Left lung (tissue), 10 donors: ENCODE measurements around the gene DDX25. TPM values are rescaled to one million over a fixed set of nuclear protein-coding genes. Genes with fewer than 3 reads are reported as not detected.

ENCODE experiments used
- ATAC-seq: fragments of 200-7000 bp; cut with Tn5 transposase; one replicate; pipeline ENCODE4 v1.9.1; 2020; ENCODE audit warnings: moderate library complexity
- DNase-seq, 4 donors: peaks; one replicate each; pipeline ENCODE4 v3.0.0-alpha.2; 2013 to 2020
- H3K27ac ChIP-seq, 2 donors: fragments of 200-600 bp; sonication (generic) in 1 of 2; one replicate each; pipeline versions ENCODE4 v1.5.0 to v1.8.0; 2020 to 2021
- H3K27me3 ChIP-seq, 2 donors: fragments of 200-600 bp; sonication (generic) in 1 of 2; one replicate each; pipeline versions ENCODE4 v1.5.0 to v1.8.0; 2020 to 2021
- H3K36me3 ChIP-seq, 2 donors: fragments of 200-600 bp; sonication (generic) in 1 of 2; one replicate each; pipeline versions ENCODE4 v1.5.0 to v1.8.0; 2020 to 2021
- H3K4me1 ChIP-seq, 2 donors: fragments of 200-600 bp; one replicate each; pipeline ENCODE4 v1.8.0; 2021
- H3K4me3 ChIP-seq, 2 donors: fragments of 200-600 bp; sonication (generic) in 1 of 2; one replicate each; pipeline versions ENCODE4 v1.5.0 to v1.8.0; 2020 to 2021; ENCODE audit warnings: mild to moderate bottlenecking in 1 of 2
- H3K9me3 ChIP-seq, 2 donors: fragments of 200-600 bp; sonication (generic) in 1 of 2; one replicate each; pipeline versions ENCODE4 v1.5.0 to v1.8.0; 2020 to 2021
- CTCF ChIP-seq, 2 donors: fragments of 200-600 bp; sonication (generic) in 1 of 2; IDR thresholded peaks; one replicate each; pipeline versions ENCODE4 v1.5.0 to v1.8.0; 2021; ENCODE audit warnings: antibody characterized with exemption in 2 of 2
- intact Hi-C, 2 donors: fragments of 100-400 bp; cut with DNase I; formaldehyde crosslinking; loops; one replicate each; pipeline versions ENCODE4 v1.11.2 to v1.14.2; 2022
- polyA plus RNA-seq, 6 donors: library from polyadenylated mRNA; unstranded; fragments of 120-200 nt; gene quantifications; one replicate each; pipeline ENCODE4 v1.2.1, GENCODE V29; 2013; ENCODE audit not compliant: insufficient read length in 6 of 6
- total RNA-seq, 2 donors: library from RNA; stranded (reverse); fragmentation: NEBNext Ultra II Directional; extraction: Animal tissue kit (Norgen Biotek cat#: 25700); gene quantifications; one replicate each; pipeline ENCODE4 v1.2.1, GENCODE V29; 2021
- donor health status: DM: no; HTN: yes; CAD: no.
- donor health status: DM: no; HTN: no; CAD: no.

DDX25 gene
- total and polyA plus RNA-seq, 8 donors, result 0.47 to 2.5 (median 2.0) TPM; not detected in 1

- DNase-seq (peak in 1 of 4 donors; percentile 68), ATAC-seq (no peak)
- H3K9me3 ChIP-seq, result no peaks in the 10 kb centered on the region
- no peak overlapping the region for H3K4me3 ChIP-seq
- TF ChIP-seq CTCF (IDR thresholded peaks at IDR 0.05), result no peak
- peaks cover 0 to 5% of the 10 kb centered on the region in 2 donors for H3K4me1 ChIP-seq
- intact Hi-C loops, result no loop called here
- H3K36me3 ChIP-seq, result no peaks in the 10 kb centered on the region
- no peak overlapping the region for H3K27ac ChIP-seq
- no peaks in the 10 kb centered on the region for H3K27me3 ChIP-seq
Observed at GRCh38 chr11:125951731-125952130, 47.4 kb downstream of the DDX25 start.

GRCh38 chr11:125952559-125952958 lies 48.3 kb downstream of the DDX25 start:
- TF ChIP-seq CTCF (IDR thresholded peaks at IDR 0.05), result no peak
- Histone ChIP-seq H3K27me3 (no peaks in the 10 kb centered on the region), H3K9me3 (no peaks in the 10 kb centered on the region), H3K36me3 (no peaks in the 10 kb centered on the region), H3K4me1 (peaks cover 0 to 5% of the 10 kb centered on the region in 2 donors), H3K27ac (peak overlapping the region in 1 of 2 donors; percentile 45), H3K4me3 (no peak overlapping the region)
- DNase-seq (no peak), ATAC-seq (no peak)
- intact Hi-C loops, result no loop called here

GRCh38 chr11:125952973-125953372 lies 48.7 kb downstream of the DDX25 start:
- peak overlapping the region in 1 of 2 donors; percentile 45 for H3K27ac ChIP-seq
- H3K27me3 ChIP-seq, result no peaks in the 10 kb centered on the region
- H3K4me3 ChIP-seq, result no peak overlapping the region
- ATAC-seq (peak; percentile 71), DNase-seq (peak in 1 of 4 donors; percentile 79)
- no peaks in the 10 kb centered on the region for H3K9me3 ChIP-seq
- H3K4me1 ChIP-seq, result peaks cover 0 to 5% of the 10 kb centered on the region in 2 donors
- TF ChIP-seq CTCF (IDR thresholded peaks at IDR 0.05), result no peak
- H3K36me3 ChIP-seq, result no peaks in the 10 kb centered on the region
- intact Hi-C loops, result no loop called here

- H3K27ac ChIP-seq, result no peak overlapping the region
- no peaks in the 10 kb centered on the region for H3K9me3 ChIP-seq
- intact Hi-C loops, result no loop called here
- DNase-seq (peak in 1 of 4 donors; percentile 66), ATAC-seq (no peak)
- H3K4me1 ChIP-seq, result peaks cover 0 to 5% of the 10 kb centered on the region in 2 donors
- no peaks in the 10 kb centered on the region for H3K27me3 ChIP-seq
- H3K36me3 ChIP-seq, result no peaks in the 10 kb centered on the region
- no peak overlapping the region for H3K4me3 ChIP-seq
- no peak for TF ChIP-seq CTCF (IDR thresholded peaks at IDR 0.05)
Observed at GRCh38 chr11:125953401-125953935, 49.2 kb downstream of the DDX25 start.

- intact Hi-C loops, result no loop called here
- no peak for TF ChIP-seq CTCF (IDR thresholded peaks at IDR 0.05)
- Histone ChIP-seq H3K27ac (no peak overlapping the region), H3K4me3 (no peak overlapping the region), H3K4me1 (peaks cover 0 to 5% of the 10 kb centered on the region in 2 donors), H3K27me3 (no peaks in the 10 kb centered on the region), H3K9me3 (no peaks in the 10 kb centered on the region), H3K36me3 (no peaks in the 10 kb centered on the region)
- no peak for ATAC-seq
- peak in 1 of 4 donors; percentile 69 for DNase-seq
Observed at GRCh38 chr11:125954123-125954944, 50.0 kb downstream of the DDX25 start.
